HepG2 (cell line): Measurements from ENCODE around the gene TSNAXIP1.

Source experiments
- POLR2A ChIP-seq, 2 experiments: IDR thresholded peaks; 2 replicates each; pipeline ENCODE4 v1.6.1; 2011; ENCODE audit warnings: low read depth in 2 of 2, low read length in 2 of 2, mild to moderate bottlenecking in 1 of 2, moderate library complexity in 1 of 2; ENCODE audit not compliant: insufficient read depth in 1 of 2
- TF ChIP-seq, protein P1 (sequence below): sonication (generic); formaldehyde crosslinking; IDR thresholded peaks from 2 replicates; pipeline ENCODE4 v1.8.1; 2023; ENCODE audit warnings: mild to moderate bottlenecking, missing genetic modification reagents

DNA sequence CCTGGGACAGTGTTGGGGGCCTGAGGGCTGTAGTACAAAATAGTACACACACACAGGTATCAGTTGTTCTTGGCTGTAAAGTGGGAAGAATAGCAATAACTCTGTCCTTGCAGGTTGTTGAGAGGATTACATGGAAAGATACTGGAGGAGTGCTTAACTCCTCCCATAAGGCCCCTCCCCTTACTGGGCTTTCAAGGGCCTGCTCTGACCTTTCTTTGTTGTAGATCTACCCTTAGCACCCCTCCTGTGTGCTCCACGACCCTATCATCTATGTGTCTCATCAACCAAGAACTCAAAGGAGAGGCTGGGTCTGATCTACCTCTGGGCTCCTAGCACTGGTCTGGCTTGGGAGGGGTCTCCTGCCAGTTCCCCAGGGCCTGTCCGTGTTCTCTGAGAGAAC, 57.9 kb downstream of the TSNAXIP1 start:
- TF ChIP-seq POLR2A (IDR thresholded peaks at IDR 0.05; ENCODE audit: insufficient read depth in 1 of 2, low read depth in 2 of 2, low read length in 2 of 2) = no peak
- TF ChIP-seq, protein P1, sequence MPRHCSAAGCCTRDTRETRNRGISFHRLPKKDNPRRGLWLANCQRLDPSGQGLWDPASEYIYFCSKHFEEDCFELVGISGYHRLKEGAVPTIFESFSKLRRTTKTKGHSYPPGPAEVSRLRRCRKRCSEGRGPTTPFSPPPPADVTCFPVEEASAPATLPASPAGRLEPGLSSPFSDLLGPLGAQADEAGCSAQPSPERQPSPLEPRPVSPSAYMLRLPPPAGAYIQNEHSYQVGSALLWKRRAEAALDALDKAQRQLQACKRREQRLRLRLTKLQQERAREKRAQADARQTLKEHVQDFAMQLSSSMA (CRISPR knock-in tag) = no peak
